Panc1 (cell line): ENCODE measurements around the gene TIE1.

Experiments
- POLR2AphosphoS5 ChIP-seq: IDR thresholded peaks from 2 replicates; pipeline ENCODE4 v1.6.1; 2012; ENCODE audit warnings: mild to moderate bottlenecking, low read depth, low read length, moderate library complexity
- SIN3A ChIP-seq: IDR thresholded peaks from 2 replicates; pipeline ENCODE4 v1.6.1; 2012; ENCODE audit warnings: low read depth, mild to moderate bottlenecking, low read length, moderate library complexity, borderline replicate concordance; ENCODE audit not compliant: insufficient read depth
- TCF7L2 ChIP-seq: IDR thresholded peaks from 2 replicates; pipeline ENCODE4 v1.6.1; 2011; ENCODE audit warnings: mild to moderate bottlenecking, low read depth, low read length, inconsistent platforms
- TF ChIP-seq, protein P1 (sequence below): fragments of 450-650 bp; IDR thresholded peaks from 2 replicates; pipeline ENCODE4 v1.5.1; 2017; ENCODE audit warnings: mild to moderate bottlenecking
- TF ChIP-seq, protein P2 (sequence below), 2 experiments: IDR thresholded peaks; 2 replicates each; pipeline ENCODE4 v1.6.1; 2011 to 2012; ENCODE audit warnings: low read depth in 2 of 2, control low read depth in 1 of 2, low read length in 1 of 2, mild to moderate bottlenecking in 1 of 2, moderate library complexity in 1 of 2; ENCODE audit not compliant: insufficient read depth in 1 of 2

DNA sequence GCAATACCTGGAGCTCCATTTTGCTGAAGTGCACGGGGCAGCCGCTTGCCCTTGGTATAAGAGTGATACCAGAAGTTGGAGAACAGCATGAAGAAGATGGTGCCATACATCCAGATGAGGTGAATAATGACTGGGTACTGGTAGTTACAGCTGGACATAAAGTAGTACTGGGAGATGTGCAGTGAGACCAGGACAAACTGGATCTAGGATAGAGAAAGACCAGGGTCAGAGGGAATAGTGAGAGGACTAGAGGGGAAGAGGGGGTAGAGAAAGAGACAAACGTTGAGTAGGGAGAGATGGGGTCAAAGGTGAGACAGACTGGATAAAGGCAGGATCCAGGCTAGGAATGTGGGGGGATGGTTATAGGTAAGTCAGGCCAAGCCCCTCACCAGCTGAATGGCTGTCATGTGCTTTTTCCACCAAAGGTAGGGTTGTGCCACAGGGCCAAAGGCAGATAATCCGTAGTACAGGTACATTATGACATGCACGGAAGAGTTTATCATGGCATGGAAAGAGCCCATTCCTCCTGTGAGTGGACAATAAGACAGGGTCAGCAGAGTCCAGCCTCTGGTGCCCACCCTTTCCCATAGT, 63.2 kb downstream of the TIE1 start:
- TF ChIP-seq SIN3A, result no peak
- TF ChIP-seq, protein P1, sequence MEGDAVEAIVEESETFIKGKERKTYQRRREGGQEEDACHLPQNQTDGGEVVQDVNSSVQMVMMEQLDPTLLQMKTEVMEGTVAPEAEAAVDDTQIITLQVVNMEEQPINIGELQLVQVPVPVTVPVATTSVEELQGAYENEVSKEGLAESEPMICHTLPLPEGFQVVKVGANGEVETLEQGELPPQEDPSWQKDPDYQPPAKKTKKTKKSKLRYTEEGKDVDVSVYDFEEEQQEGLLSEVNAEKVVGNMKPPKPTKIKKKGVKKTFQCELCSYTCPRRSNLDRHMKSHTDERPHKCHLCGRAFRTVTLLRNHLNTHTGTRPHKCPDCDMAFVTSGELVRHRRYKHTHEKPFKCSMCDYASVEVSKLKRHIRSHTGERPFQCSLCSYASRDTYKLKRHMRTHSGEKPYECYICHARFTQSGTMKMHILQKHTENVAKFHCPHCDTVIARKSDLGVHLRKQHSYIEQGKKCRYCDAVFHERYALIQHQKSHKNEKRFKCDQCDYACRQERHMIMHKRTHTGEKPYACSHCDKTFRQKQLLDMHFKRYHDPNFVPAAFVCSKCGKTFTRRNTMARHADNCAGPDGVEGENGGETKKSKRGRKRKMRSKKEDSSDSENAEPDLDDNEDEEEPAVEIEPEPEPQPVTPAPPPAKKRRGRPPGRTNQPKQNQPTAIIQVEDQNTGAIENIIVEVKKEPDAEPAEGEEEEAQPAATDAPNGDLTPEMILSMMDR, result no peak
- TF ChIP-seq POLR2AphosphoS5, result no peak
- TF ChIP-seq TCF7L2, result no peak
- TF ChIP-seq, protein P2, sequence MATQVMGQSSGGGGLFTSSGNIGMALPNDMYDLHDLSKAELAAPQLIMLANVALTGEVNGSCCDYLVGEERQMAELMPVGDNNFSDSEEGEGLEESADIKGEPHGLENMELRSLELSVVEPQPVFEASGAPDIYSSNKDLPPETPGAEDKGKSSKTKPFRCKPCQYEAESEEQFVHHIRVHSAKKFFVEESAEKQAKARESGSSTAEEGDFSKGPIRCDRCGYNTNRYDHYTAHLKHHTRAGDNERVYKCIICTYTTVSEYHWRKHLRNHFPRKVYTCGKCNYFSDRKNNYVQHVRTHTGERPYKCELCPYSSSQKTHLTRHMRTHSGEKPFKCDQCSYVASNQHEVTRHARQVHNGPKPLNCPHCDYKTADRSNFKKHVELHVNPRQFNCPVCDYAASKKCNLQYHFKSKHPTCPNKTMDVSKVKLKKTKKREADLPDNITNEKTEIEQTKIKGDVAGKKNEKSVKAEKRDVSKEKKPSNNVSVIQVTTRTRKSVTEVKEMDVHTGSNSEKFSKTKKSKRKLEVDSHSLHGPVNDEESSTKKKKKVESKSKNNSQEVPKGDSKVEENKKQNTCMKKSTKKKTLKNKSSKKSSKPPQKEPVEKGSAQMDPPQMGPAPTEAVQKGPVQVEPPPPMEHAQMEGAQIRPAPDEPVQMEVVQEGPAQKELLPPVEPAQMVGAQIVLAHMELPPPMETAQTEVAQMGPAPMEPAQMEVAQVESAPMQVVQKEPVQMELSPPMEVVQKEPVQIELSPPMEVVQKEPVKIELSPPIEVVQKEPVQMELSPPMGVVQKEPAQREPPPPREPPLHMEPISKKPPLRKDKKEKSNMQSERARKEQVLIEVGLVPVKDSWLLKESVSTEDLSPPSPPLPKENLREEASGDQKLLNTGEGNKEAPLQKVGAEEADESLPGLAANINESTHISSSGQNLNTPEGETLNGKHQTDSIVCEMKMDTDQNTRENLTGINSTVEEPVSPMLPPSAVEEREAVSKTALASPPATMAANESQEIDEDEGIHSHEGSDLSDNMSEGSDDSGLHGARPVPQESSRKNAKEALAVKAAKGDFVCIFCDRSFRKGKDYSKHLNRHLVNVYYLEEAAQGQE (IDR thresholded peaks at IDR 0.05; ENCODE audit: insufficient read depth in 1 of 2, low read depth in 2 of 2, low read length in 1 of 2), result no peak
